Vagina (tissue), 2 donors: ENCODE measurements around the gene FLNB. TPM values are rescaled to one million over a fixed set of nuclear protein-coding genes. Genes with fewer than 3 reads are reported as not detected.

Source experiments
- DNase-seq, 2 donors: peaks; one replicate each; pipeline ENCODE4 v3.0.0-alpha.2; 2017; ENCODE audit errors: extremely low spot score in 2 of 2
- H3K27ac ChIP-seq: fragments of 200-600 bp; sonication (generic); one replicate; pipeline ENCODE4 v1.5.1; 2019
- H3K27me3 ChIP-seq: fragments of 200-600 bp; sonication (generic); one replicate; pipeline ENCODE4 v1.5.1; 2019
- H3K36me3 ChIP-seq, 2 donors: fragments of 200-600 bp; sonication (generic); one replicate each; pipeline ENCODE4 v1.5.1; 2017 to 2019
- H3K4me1 ChIP-seq: fragments of 200-600 bp; sonication (generic); one replicate; pipeline ENCODE4 v1.5.1; 2019
- H3K4me3 ChIP-seq, 2 donors: fragments of 200-600 bp; sonication (generic); 1 replicate in 1 of 2; 2 replicates in 1 of 2; pipeline ENCODE4 v1.5.1; 2016 to 2019
- H3K9me3 ChIP-seq: fragments of 200-600 bp; sonication (generic); one replicate; pipeline ENCODE4 v1.5.1; 2019
- CTCF ChIP-seq, 3 experiments: fragments of 450-650 bp in 2 of 3; fragments of 200-600 bp in 1 of 3; sonication (generic) in 1 of 3; IDR thresholded peaks; one replicate each; pipeline ENCODE4 v1.5.1; 2017 to 2019; ENCODE audit warnings: antibody characterized with exemption in 3 of 3, mild to moderate bottlenecking in 2 of 3, moderate library complexity in 2 of 3
- POLR2A ChIP-seq, 2 donors: fragments of 450-650 bp; IDR thresholded peaks; one replicate each; pipeline ENCODE4 v1.6.1; 2017; ENCODE audit warnings: antibody characterized with exemption in 2 of 2, mild to moderate bottlenecking in 2 of 2, moderate library complexity in 2 of 2
- POLR2AphosphoS5 ChIP-seq, 2 donors: sonication (generic); formaldehyde crosslinking; IDR thresholded peaks; one replicate each; pipeline ENCODE4 v1.9.0; 2017; ENCODE audit warnings: antibody characterized with exemption in 2 of 2, mild to moderate bottlenecking in 2 of 2, low read depth in 1 of 2; ENCODE audit not compliant: insufficient read depth in 1 of 2
- intact Hi-C: fragments of 100-400 bp; cut with DNase I; formaldehyde crosslinking; loops from one replicate; pipeline ENCODE4 v1.15.1; 2023
- total RNA-seq: library from RNA; depleted of rRNA; stranded (reverse); fragments of >200 nt; gene quantifications from one replicate; pipeline ENCODE4 v1.2.3, GENCODE V29; 2016

FLNB gene
- total RNA-seq, 1 donor from 2014 or later, result 147 TPM

GRCh38 chr3:58073301-58074108 lies 65.3 kb downstream of the FLNB start:
- peaks cover 0 to 11% of the 10 kb centered on the region in 2 donors for H3K36me3 ChIP-seq
- peak overlapping the region; percentile 35 for H3K27ac ChIP-seq

GRCh38 chr3:58074116-58074715 lies 66.0 kb downstream of the FLNB start:
- no peak for DNase-seq
- Histone ChIP-seq H3K4me1 (peaks cover 18% of the 10 kb centered on the region), H3K9me3 (no peaks in the 10 kb centered on the region), H3K4me3 (no peak overlapping the region), H3K27me3 (no peaks in the 10 kb centered on the region), H3K36me3 (peaks cover 0 to 18% of the 10 kb centered on the region in 2 donors), H3K27ac (peak overlapping the region; percentile 35)
- intact Hi-C loops, result no loop called here
- no peak for TF ChIP-seq POLR2A (IDR thresholded peaks at IDR 0.05)
- no peak for TF ChIP-seq POLR2AphosphoS5 (IDR thresholded peaks at IDR 0.05; ENCODE audit: insufficient read depth in 1 of 2, low read depth in 1 of 2)
- no peak for TF ChIP-seq CTCF (IDR thresholded peaks at IDR 0.05)

More at GRCh38 chr3:58073301-58074108, 65.3 kb downstream of the FLNB start:
- Histone ChIP-seq H3K27me3 (no peaks in the 10 kb centered on the region), H3K4me3 (no peak overlapping the region), H3K9me3 (no peaks in the 10 kb centered on the region), H3K4me1 (peaks cover 21% of the 10 kb centered on the region)
- TF ChIP-seq POLR2AphosphoS5 (IDR thresholded peaks at IDR 0.05; ENCODE audit: insufficient read depth in 1 of 2, low read depth in 1 of 2) (no peak), POLR2A (IDR thresholded peaks at IDR 0.05) (no peak), CTCF (IDR thresholded peaks at IDR 0.05) (no peak)
- DNase-seq, result no peak
- intact Hi-C loops, result no loop called here

- intact Hi-C loops, result no loop called here
- Histone ChIP-seq H3K27ac (no peak overlapping the region), H3K36me3 (peaks cover 0 to 25% of the 10 kb centered on the region in 2 donors), H3K27me3 (no peaks in the 10 kb centered on the region), H3K9me3 (no peaks in the 10 kb centered on the region), H3K4me3 (no peak overlapping the region), H3K4me1 (peaks cover 18% of the 10 kb centered on the region)
- TF ChIP-seq POLR2A (IDR thresholded peaks at IDR 0.05) (no peak), POLR2AphosphoS5 (IDR thresholded peaks at IDR 0.05; ENCODE audit: insufficient read depth in 1 of 2, low read depth in 1 of 2) (no peak), CTCF (IDR thresholded peaks at IDR 0.05) (no peak)
- no peak for DNase-seq
These were observed 66.8 kb downstream of the FLNB start for GRCh38 chr3:58074997-58075396.

- intact Hi-C loops, result no loop called here
- Histone ChIP-seq H3K27me3 (no peaks in the 10 kb centered on the region), H3K4me3 (no peak overlapping the region), H3K27ac (no peak overlapping the region), H3K36me3 (peaks cover 0 to 32% of the 10 kb centered on the region in 2 donors), H3K9me3 (no peaks in the 10 kb centered on the region), H3K4me1 (peaks cover 17% of the 10 kb centered on the region)
- TF ChIP-seq CTCF (IDR thresholded peaks at IDR 0.05) (no peak), POLR2A (IDR thresholded peaks at IDR 0.05) (no peak), POLR2AphosphoS5 (IDR thresholded peaks at IDR 0.05; ENCODE audit: insufficient read depth in 1 of 2, low read depth in 1 of 2) (no peak)
- DNase-seq, result no peak
These were observed 69.5 kb downstream of the FLNB start for GRCh38 chr3:58077596-58078285.
